HL-60 (cell line): Measurements from ENCODE around the gene DOHH.

Source experiments
- DNase-seq, 2 experiments: peaks; one replicate each; pipeline ENCODE4 v3.0.0-alpha.2; 2010 to 2020; ENCODE audit warnings: low read depth in 1 of 2, low spot score in 1 of 2
- H3K27ac ChIP-seq: fragments of 250-450 bp; sonication (Bioruptor Pico); replicated peaks from 2 replicates; pipeline ENCODE4 v1.5.1; 2020; ENCODE audit warnings: mild to moderate bottlenecking, moderate library complexity
- H3K27me3 ChIP-seq: fragments of 250-450 bp; sonication (Bioruptor Pico); 2 replicates; pipeline ENCODE4 v1.5.1; 2021; ENCODE audit warnings: mild to moderate bottlenecking, moderate library complexity; ENCODE audit not compliant: insufficient read depth, poor library complexity, severe bottlenecking
- H3K4me3 ChIP-seq: replicated peaks from 2 replicates; pipeline ENCODE4 v1.5.1; 2011; ENCODE audit warnings: mild to moderate bottlenecking, control low read depth, low read length; ENCODE audit not compliant: insufficient read depth
- CTCF ChIP-seq: IDR thresholded peaks from one replicate; pipeline ENCODE4 v1.5.1; 2011; ENCODE audit warnings: low read length, control low read depth, inconsistent platforms; ENCODE audit not compliant: insufficient read depth
- GABPA ChIP-seq: IDR thresholded peaks from 2 replicates; pipeline ENCODE4 v1.6.1; 2012; ENCODE audit warnings: low read depth
- POLR2AphosphoS5 ChIP-seq: IDR thresholded peaks from 2 replicates; pipeline ENCODE4 v1.6.1; 2012; ENCODE audit warnings: low read depth
- REST ChIP-seq: IDR thresholded peaks from 2 replicates; pipeline ENCODE4 v1.6.1; 2012; ENCODE audit warnings: low read depth; ENCODE audit not compliant: insufficient replicate concordance
- SPI1 ChIP-seq: IDR thresholded peaks from 2 replicates; pipeline ENCODE4 v1.6.1; 2012; ENCODE audit warnings: low read depth, mild to moderate bottlenecking, borderline replicate concordance

Gene DOHH

GRCh38 chr19:3444695-3445234, 55.7 kb downstream of the DOHH start:
- Histone ChIP-seq H3K27me3 (no peaks in the 10 kb centered on the region), H3K27ac (no peak overlapping the region), H3K4me3 (no peak overlapping the region)
- TF ChIP-seq POLR2AphosphoS5 (no peak; the same call in none of the 2 replicates), GABPA (no peak), CTCF (no peak), REST (no peak), SPI1 (no peak)
- no peak for DNase-seq

GRCh38 chr19:3443840-3444694, 56.4 kb downstream of the DOHH start:
- DNase-seq, result no peak
- no peak overlapping the region for H3K27ac ChIP-seq
- no peaks in the 10 kb centered on the region for H3K27me3 ChIP-seq
- H3K4me3 ChIP-seq, result no peak overlapping the region
- TF ChIP-seq REST, result no peak
- no peak for TF ChIP-seq SPI1
- no peak for TF ChIP-seq POLR2AphosphoS5
- TF ChIP-seq GABPA, result no peak
- no peak for TF ChIP-seq CTCF

GRCh38 chr19:3442487-3443071, 57.9 kb downstream of the DOHH start:
- no peaks in the 10 kb centered on the region for H3K27me3 ChIP-seq
- no peak overlapping the region for H3K4me3 ChIP-seq
- no peak for TF ChIP-seq GABPA
- no peak for TF ChIP-seq POLR2AphosphoS5
- no peak for TF ChIP-seq CTCF
- no peak for TF ChIP-seq SPI1
- no peak for TF ChIP-seq REST
- DNase-seq, result no peak
- H3K27ac ChIP-seq, result no peak overlapping the region
